ENCODE data around the gene BMAL1.

GRCh38 chr11:13335319-13335718 lies 57.7 kb downstream of the BMAL1 start:
- TF ChIP-seq CTCF (IDR thresholded peaks at IDR 0.05) (peak; percentile 53 to 86 (median 76)), POLR2A (IDR thresholded peaks at IDR 0.05) (no peak)

Measured in Peyer's patch (tissue), 4 donors.